Upper lobe of left lung (tissue), 6 donors: Measurements from ENCODE around the gene ARHGAP10. TPM values are rescaled to one million over a fixed set of nuclear protein-coding genes. Genes with fewer than 3 reads are reported as not detected.

ENCODE experiments used
- small RNA-seq, 4 donors: library from RNA; depleted of rRNA; stranded (forward); fragments of <200 nt; gene quantifications; one replicate each; pipeline ENCODE3, GENCODE V24; 2016
- total RNA-seq, 6 donors: library from RNA; depleted of rRNA in 4 of 6; stranded (reverse); fragments of >200 nt in 4 of 6; gene quantifications; one replicate each; pipeline versions ENCODE4 v1.1.0 to v1.2.1, GENCODE V29; 2016 to 2021
- donor health status: DM: no; HTN: no; CAD: no; lungs with moderate emphysema.
- donor health status: DM: no; HTN: yes; CAD: no; lungs with severe emphysema.

ARHGAP10 gene
- total RNA-seq, 6 donors from 2014 or later = 25.9 to 47.1 (median 29.5) TPM

Small RNA genes lying within 50 kb of the gene (small RNA-seq; reads per million reads assigned to genes)
- gene MIR4799 (0 reads per million in 4 donors), gene RN7SL254P (0 reads per million in 4 donors), gene RNA5SP165 (0 reads per million in 4 donors)

Other genes starting within 250 kb of the ARHGAP10 start
- 10 to 100 TPM; 10.5 to 34.0 (median 23.5) TPM for gene TMEM184C, start 114.7 kb upstream of the ARHGAP10 start, total RNA-seq
- 10 to 100 TPM in 2 of 6 donors, 1 to 10 TPM in 4; 5.7 to 12.6 (median 8.0) TPM for gene PRMT9, start 47.9 kb upstream of the ARHGAP10 start, total RNA-seq